Neural cell (in vitro differentiated cells): ENCODE measurements around the gene PTPRN2. TPM values are rescaled to one million over a fixed set of nuclear protein-coding genes. Genes with fewer than 3 reads are reported as not detected.

Experiments used
- H2AFZ ChIP-seq: fragments of 200-600, 300-800 bp; sonication (generic), shearing (Covaris generic); 2 replicates; pipeline ENCODE4 v1.6.0; 2014; ENCODE audit warnings: low read depth, mild to moderate bottlenecking, antibody characterized with exemption, low read length, moderate library complexity
- H3F3A ChIP-seq: fragments of 200-600 bp; shearing (Covaris generic); 2 replicates; pipeline ENCODE4 v1.6.1; 2016; ENCODE audit warnings: mild to moderate bottlenecking, moderate library complexity, mixed read lengths, antibody characterized with exemption, low read length; ENCODE audit not compliant: insufficient read depth, poor library complexity, severe bottlenecking
- H3K27ac ChIP-seq: fragments of 200-600, 300-800 bp; sonication (generic), shearing (Covaris generic); 2 replicates; pipeline ENCODE4 v1.5.1; 2014; ENCODE audit warnings: mild to moderate bottlenecking, low read length, moderate library complexity
- H3K27me3 ChIP-seq: fragments of 300-800, 200-600 bp; sonication (generic), shearing (Covaris generic); 2 replicates; pipeline ENCODE4 v1.6.0; 2014; ENCODE audit warnings: mild to moderate bottlenecking, low read depth, low read length, moderate library complexity; ENCODE audit not compliant: insufficient read depth
- H3K36me3 ChIP-seq: fragments of 300-800, 200-600 bp; sonication (generic), shearing (Covaris generic); 2 replicates; pipeline ENCODE4 v1.5.1; 2014; ENCODE audit warnings: mild to moderate bottlenecking, antibody characterized with exemption, low read length, moderate library complexity; ENCODE audit not compliant: insufficient read depth
- H3K4me2 ChIP-seq: fragments of 300-800, 200-600 bp; sonication (generic), shearing (Covaris generic); 2 replicates; pipeline ENCODE4 v1.6.0; 2014; ENCODE audit warnings: mild to moderate bottlenecking, low read length
- H3K4me3 ChIP-seq: fragments of 300-800, 200-600 bp; sonication (generic), shearing (Covaris generic); 2 replicates; pipeline ENCODE4 v1.5.1; 2014; ENCODE audit warnings: mild to moderate bottlenecking, low read length, moderate library complexity
- H3K79me2 ChIP-seq: fragments of 200-600 bp; shearing (Covaris generic); replicated peaks from 2 replicates; pipeline ENCODE4 v1.6.0; 2014; ENCODE audit warnings: mild to moderate bottlenecking, low read length, moderate library complexity; ENCODE audit not compliant: insufficient read depth
- H3K9ac ChIP-seq: fragments of 300-800, 200-600 bp; sonication (generic), shearing (Covaris generic); 2 replicates; pipeline ENCODE4 v1.6.1; 2016; ENCODE audit warnings: mild to moderate bottlenecking, low read length, mixed read lengths
- H3K9me2 ChIP-seq: fragments of 200-600 bp; shearing (Covaris generic); 2 replicates; pipeline ENCODE4 v1.6.1; 2016; ENCODE audit warnings: mild to moderate bottlenecking, low read length, mixed read lengths; ENCODE audit not compliant: insufficient read depth
- H3K9me3 ChIP-seq: fragments of 200-600, 300-800 bp; sonication (generic), shearing (Covaris generic); 2 replicates; pipeline ENCODE4 v1.6.1; 2016; ENCODE audit warnings: mild to moderate bottlenecking, mixed run types, low read length, moderate library complexity, mixed read lengths
- H4K20me1 ChIP-seq: fragments of 200-600 bp; shearing (Covaris generic); 2 replicates; pipeline ENCODE4 v1.6.1; 2016; ENCODE audit warnings: mild to moderate bottlenecking, mixed run types; ENCODE audit not compliant: insufficient read depth
- CTCF ChIP-seq: fragments of 450-650 bp; IDR thresholded peaks from 2 replicates; pipeline ENCODE4 v1.5.1; 2014; ENCODE audit warnings: antibody characterized with exemption, mild to moderate bottlenecking, moderate library complexity; ENCODE audit not compliant: poor library complexity, severe bottlenecking
- EP300 ChIP-seq: fragments of 450-650 bp; conservative IDR thresholded peaks from 2 replicates; pipeline ENCODE4 v1.6.1; 2014; ENCODE audit warnings: antibody characterized with exemption, mild to moderate bottlenecking, moderate library complexity; ENCODE audit not compliant: poor library complexity, severe bottlenecking
- EZH2 ChIP-seq: fragments of 200-600, 300-800 bp; shearing (Covaris generic), sonication (generic); IDR thresholded peaks from 2 replicates; pipeline ENCODE4 v1.6.1; 2014; ENCODE audit warnings: antibody characterized with exemption, low read length, borderline replicate concordance, mild to moderate bottlenecking; ENCODE audit not compliant: insufficient read depth, poor library complexity, severe bottlenecking
- MXI1 ChIP-seq: fragments of 450-650 bp; conservative IDR thresholded peaks from 2 replicates; pipeline ENCODE4 v1.6.1; 2014; ENCODE audit warnings: antibody characterized with exemption, mild to moderate bottlenecking; ENCODE audit not compliant: poor library complexity, severe bottlenecking
- POLR2AphosphoS5 ChIP-seq: IDR thresholded peaks from 2 replicates; pipeline ENCODE4 v1.6.1; 2012
- RAD21 ChIP-seq: fragments of 450-650 bp; conservative IDR thresholded peaks from 2 replicates; pipeline ENCODE4 v1.6.1; 2014; ENCODE audit warnings: antibody characterized with exemption, mild to moderate bottlenecking, moderate library complexity
- REST ChIP-seq: IDR thresholded peaks from 2 replicates; pipeline ENCODE4 v1.6.1; 2012; ENCODE audit warnings: borderline replicate concordance
- SMC3 ChIP-seq: fragments of 450-650 bp; conservative IDR thresholded peaks from 2 replicates; pipeline ENCODE4 v1.6.1; 2014; ENCODE audit warnings: antibody characterized with exemption, mild to moderate bottlenecking, moderate library complexity; ENCODE audit not compliant: poor library complexity
- TAF1 ChIP-seq: IDR thresholded peaks from 2 replicates; pipeline ENCODE4 v1.6.1; 2012; ENCODE audit warnings: low read depth
- polyA plus RNA-seq: library from polyadenylated mRNA; depleted of rRNA; stranded (reverse); fragments of >200 nt; gene quantifications from 2 replicates; pipeline ENCODE4 v1.2.3, GENCODE V29; 2014

The PTPRN2 gene
- polyA plus RNA-seq, 1 donor from 2014 or later = 31.0 TPM

GRCh38 chr7:158538156-158538946, 49.3 kb downstream of the PTPRN2 start:
- no peaks in the 10 kb centered on the region for H3K9me2 ChIP-seq
- no peak overlapping the region for H3K27ac ChIP-seq
- no peaks in the 10 kb centered on the region for H4K20me1 ChIP-seq
- H3K9me3 ChIP-seq = no peaks in the 10 kb centered on the region
- no peaks in the 10 kb centered on the region for H3K36me3 ChIP-seq
- no peak overlapping the region for H3K4me3 ChIP-seq
- no peak overlapping the region for H3K4me2 ChIP-seq
- H2AFZ ChIP-seq = no peak overlapping the region
- H3F3A ChIP-seq = no peaks in the 10 kb centered on the region
- no peak overlapping the region for H3K9ac ChIP-seq
- no peaks in the 10 kb centered on the region for H3K79me2 ChIP-seq
- TF ChIP-seq REST (no peak), EP300 (no peak), CTCF (no peak), RAD21 (no peak), POLR2AphosphoS5 (no peak), EZH2 (no peak), TAF1 (no peak), MXI1 (no peak), SMC3 (no peak)
- no peaks in the 10 kb centered on the region for H3K27me3 ChIP-seq

GRCh38 chr7:158537516-158537882, 50.1 kb downstream of the PTPRN2 start:
- H3K9me2 ChIP-seq = no peaks in the 10 kb centered on the region
- no peak overlapping the region for H3K9ac ChIP-seq
- H2AFZ ChIP-seq = no peak overlapping the region
- H3K27ac ChIP-seq = no peak overlapping the region
- H4K20me1 ChIP-seq = no peaks in the 10 kb centered on the region
- H3K4me3 ChIP-seq = no peak overlapping the region
- H3K36me3 ChIP-seq = no peaks in the 10 kb centered on the region
- H3K9me3 ChIP-seq = no peaks in the 10 kb centered on the region
- no peaks in the 10 kb centered on the region for H3F3A ChIP-seq
- no peaks in the 10 kb centered on the region for H3K27me3 ChIP-seq
- no peak for TF ChIP-seq RAD21
- TF ChIP-seq CTCF = no peak
- no peak for TF ChIP-seq SMC3
- TF ChIP-seq EP300 = no peak
- TF ChIP-seq TAF1 = no peak
- no peak for TF ChIP-seq REST
- TF ChIP-seq POLR2AphosphoS5 = no peak
- TF ChIP-seq MXI1 = no peak
- TF ChIP-seq EZH2 = no peak
- no peak overlapping the region for H3K4me2 ChIP-seq
- no peaks in the 10 kb centered on the region for H3K79me2 ChIP-seq
